HFF-Myc (cell line): Measurements from ENCODE around the gene SV2C.
"Not testable (repeated sequence)": the region's sequence is repeated elsewhere in the genome, so short reads cannot be mapped to it uniquely, and the experiment has no call there.

Experiments used
- DNase-seq: peaks from one replicate; pipeline ENCODE4 v3.0.0-alpha.2; 2011; ENCODE audit warnings: low read depth; ENCODE audit errors: extremely low read depth
- H3K4me3 ChIP-seq: replicated peaks from 2 replicates; pipeline ENCODE4 v1.5.1; 2011; ENCODE audit warnings: low read depth, mild to moderate bottlenecking, control low read depth, low read length
- TF ChIP-seq, protein P1 (sequence below): IDR thresholded peaks from 2 replicates; pipeline ENCODE4 v1.5.1; 2012; ENCODE audit warnings: mild to moderate bottlenecking, low read depth, low read length, control low read depth; ENCODE audit errors: missing control alignments

Gene SV2C

DNA sequence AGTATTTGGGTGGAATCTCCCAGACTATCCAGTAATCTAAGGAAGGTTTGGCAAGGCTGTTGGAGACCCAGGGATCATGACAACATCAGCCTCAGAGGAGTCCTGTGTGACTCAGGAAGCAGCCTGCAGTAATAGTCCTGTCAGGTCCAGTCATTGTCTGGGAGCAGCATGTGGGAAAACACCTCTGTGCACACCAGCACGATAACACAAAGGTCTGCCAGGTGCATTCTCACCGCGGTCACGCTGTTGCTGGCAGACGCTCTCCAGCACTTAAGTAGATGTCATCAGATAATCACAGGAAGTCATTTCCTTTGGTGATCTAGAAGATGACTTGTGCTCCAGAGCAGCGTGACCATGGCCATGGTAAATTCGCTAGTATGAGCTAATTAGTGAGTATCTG is 220.7 kb downstream of the SV2C start:
- TF ChIP-seq, protein P1, sequence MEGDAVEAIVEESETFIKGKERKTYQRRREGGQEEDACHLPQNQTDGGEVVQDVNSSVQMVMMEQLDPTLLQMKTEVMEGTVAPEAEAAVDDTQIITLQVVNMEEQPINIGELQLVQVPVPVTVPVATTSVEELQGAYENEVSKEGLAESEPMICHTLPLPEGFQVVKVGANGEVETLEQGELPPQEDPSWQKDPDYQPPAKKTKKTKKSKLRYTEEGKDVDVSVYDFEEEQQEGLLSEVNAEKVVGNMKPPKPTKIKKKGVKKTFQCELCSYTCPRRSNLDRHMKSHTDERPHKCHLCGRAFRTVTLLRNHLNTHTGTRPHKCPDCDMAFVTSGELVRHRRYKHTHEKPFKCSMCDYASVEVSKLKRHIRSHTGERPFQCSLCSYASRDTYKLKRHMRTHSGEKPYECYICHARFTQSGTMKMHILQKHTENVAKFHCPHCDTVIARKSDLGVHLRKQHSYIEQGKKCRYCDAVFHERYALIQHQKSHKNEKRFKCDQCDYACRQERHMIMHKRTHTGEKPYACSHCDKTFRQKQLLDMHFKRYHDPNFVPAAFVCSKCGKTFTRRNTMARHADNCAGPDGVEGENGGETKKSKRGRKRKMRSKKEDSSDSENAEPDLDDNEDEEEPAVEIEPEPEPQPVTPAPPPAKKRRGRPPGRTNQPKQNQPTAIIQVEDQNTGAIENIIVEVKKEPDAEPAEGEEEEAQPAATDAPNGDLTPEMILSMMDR, result no peak
- no peak for DNase-seq
- H3K4me3 ChIP-seq, result no peak overlapping the region

DNA sequence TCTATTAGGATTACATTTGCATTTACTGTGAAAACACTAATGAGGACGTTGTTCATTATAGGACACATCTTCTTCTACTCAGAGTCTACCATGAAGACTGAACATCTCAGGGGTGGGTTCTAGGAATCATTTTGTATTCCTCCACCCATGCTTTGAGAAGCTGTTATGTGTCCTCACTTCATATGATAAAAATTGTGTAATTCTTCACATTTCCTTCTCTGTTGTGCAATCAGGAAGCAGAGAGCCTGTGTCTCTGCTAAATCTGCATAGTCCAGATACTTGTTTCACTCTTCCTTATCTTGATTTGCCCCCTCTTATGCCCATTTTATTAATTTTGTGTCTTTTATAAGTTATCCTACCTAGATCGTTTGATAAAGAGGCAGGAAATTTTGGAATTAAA is 222.1 kb downstream of the SV2C start:
- no peak for DNase-seq
- TF ChIP-seq, protein P1, result no peak
- no peak overlapping the region for H3K4me3 ChIP-seq

DNA sequence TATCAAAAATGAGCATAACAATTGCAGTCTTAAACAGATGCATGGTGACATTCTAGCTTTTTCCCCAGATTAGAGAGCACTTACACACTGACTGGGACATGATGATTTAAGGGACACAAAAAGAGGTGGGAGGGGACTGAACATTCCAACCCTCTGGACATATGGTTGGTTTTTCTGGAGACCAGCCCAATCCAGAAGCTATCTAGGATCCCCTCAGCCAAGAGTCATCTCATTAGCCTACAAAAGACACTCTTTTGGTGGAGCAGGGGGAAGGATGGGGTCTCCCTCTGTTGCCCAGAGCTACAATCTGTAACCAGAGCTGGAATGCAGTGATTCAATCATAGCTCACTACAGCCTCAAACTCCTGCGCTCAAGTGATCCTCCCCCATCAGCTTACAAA is 222.6 kb downstream of the SV2C start:
- no peak overlapping the region for H3K4me3 ChIP-seq
- TF ChIP-seq, protein P1, result no peak
- DNase-seq, result no peak

DNA sequence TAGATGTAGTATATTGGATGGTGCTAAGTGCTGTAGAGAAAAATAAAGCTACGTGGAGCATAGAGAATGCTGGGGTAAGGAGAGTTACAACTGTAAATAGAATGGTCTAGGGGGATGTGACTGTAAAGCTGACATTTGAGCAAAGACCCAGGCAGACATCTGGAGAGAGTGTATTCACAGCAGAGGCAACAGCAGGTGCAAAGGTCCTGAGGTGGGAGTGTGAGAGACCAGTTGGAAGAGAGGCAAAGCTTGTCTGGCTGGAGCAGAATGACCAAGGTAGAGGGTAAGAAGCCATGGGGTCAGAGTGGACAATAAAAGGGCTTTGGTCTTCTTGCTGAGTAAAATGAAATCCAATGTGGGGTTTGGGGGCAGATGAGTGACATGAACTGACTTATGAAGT is 227.0 kb downstream of the SV2C start:
- no peak for DNase-seq
- TF ChIP-seq, protein P1, result no peak
- no peak overlapping the region for H3K4me3 ChIP-seq

DNA sequence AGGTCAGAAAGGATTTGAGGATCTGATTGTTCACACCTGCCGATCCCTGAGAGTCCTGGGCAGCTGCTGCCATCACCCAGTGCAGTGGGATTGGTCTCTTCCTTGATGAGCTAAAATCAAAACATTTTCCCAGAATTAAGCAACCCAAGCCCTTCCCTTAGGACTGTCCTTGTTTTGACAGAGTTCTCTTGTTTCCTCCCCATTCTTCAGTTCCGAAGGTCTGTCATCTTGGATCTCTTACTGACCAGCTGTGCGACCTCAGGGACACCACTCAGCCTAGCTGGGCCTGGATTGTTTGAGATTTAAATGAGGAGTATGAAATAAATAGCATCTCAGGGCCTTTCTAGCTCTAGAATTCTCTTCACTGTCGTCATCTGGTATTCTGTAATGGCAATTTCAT is 229.6 kb downstream of the SV2C start:
- no peak overlapping the region for H3K4me3 ChIP-seq
- TF ChIP-seq, protein P1, result no peak
- no peak for DNase-seq

DNA sequence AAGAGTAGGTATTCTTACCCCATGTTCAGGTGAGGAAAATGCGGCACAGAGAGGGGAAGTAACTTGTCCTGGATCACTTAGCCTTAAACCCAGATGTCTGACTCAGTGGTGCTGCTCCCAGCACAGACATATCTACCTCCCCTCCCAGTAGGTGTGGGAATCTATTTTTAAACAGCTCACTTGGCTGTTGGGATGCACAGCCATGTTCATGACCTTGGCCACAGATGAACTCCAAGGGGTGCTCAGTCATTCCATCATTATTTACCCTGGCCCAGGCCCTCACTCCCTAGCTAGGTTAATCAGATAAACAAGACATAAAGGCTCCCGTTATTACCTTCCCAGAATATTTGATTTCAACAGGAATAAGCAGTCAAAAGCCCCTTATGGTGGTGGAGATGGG is 231.5 kb downstream of the SV2C start:
- TF ChIP-seq, protein P1, result no peak
- no peak overlapping the region for H3K4me3 ChIP-seq
- no peak for DNase-seq

DNA sequence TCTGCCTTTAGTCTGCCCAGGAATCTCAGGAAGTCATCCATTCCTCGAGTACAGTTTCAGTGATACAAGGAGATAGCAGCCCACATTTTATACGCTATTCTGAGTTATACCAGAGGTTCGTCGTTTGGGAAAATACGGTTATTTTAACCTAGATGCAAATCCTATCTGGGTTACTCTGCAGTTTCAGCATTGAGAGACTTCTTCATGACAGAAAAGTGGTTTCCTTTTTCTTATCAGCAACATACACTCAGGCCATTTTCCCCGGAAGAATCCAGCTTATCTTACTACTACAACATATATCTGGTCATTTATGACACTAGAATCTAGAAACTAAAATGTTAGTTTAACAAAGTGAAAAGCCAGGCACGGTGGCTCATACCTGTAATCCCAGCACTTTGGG is 236.5 kb downstream of the SV2C start:
- no peak overlapping the region for H3K4me3 ChIP-seq
- no peak for DNase-seq
- TF ChIP-seq, protein P1, result no peak

DNA sequence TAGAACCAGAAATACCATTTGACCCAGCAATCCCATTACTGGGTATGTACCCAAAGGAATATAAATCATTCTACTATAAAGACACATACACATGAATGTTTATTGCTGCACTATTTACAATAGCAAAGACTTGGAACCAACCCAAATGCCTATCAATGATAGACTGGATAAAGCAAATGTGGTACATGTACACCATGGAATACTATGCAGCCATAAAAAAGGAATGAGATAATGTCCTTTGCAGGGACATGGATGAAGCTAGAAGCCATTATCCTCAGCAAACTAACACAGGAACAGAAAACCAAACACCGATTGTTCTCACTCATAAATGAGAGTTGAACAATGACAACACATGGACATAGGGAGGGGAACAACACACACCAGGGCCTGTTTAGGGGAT is 240.3 kb downstream of the SV2C start:
- not testable (repeated sequence) for DNase-seq

More for the DNA sequence above, 240.3 kb downstream of the SV2C start:
- not testable (repeated sequence) for H3K4me3 ChIP-seq
